Measurements from ENCODE around the gene PHYKPL.

Gene PHYKPL

GRCh38 chr5:178204935-178205748 is 27.5 kb downstream of the PHYKPL start:
- TF ChIP-seq GATA3 (IDR thresholded peaks at IDR 0.05; ENCODE audit: low read depth, low read length) (no peak), GATA2 (IDR thresholded peaks at IDR 0.05; ENCODE audit: low read depth, low read length) (no peak)

- no peak for TF ChIP-seq GATA2 (IDR thresholded peaks at IDR 0.05; ENCODE audit: low read depth, low read length)
- TF ChIP-seq GATA3 (IDR thresholded peaks at IDR 0.05; ENCODE audit: low read depth, low read length): no peak
Observed at GRCh38 chr5:178204182-178204934, 28.2 kb downstream of the PHYKPL start, which contains the start of gene HNRNPAB. TSS of gene HNRNPAB (plus strand) at chr5:178204533. CDS start at chr5:178204838, 305 bp downstream.

- no peak for TF ChIP-seq GATA3 (IDR thresholded peaks at IDR 0.05; ENCODE audit: low read depth, low read length)
- TF ChIP-seq GATA2 (IDR thresholded peaks at IDR 0.05; ENCODE audit: low read depth, low read length): no peak
Observed at GRCh38 chr5:178203670-178204181, 28.9 kb downstream of the PHYKPL start.

GRCh38 chr5:178202541-178202940 is 30.1 kb downstream of the PHYKPL start:
- TF ChIP-seq GATA2 (IDR thresholded peaks at IDR 0.05; ENCODE audit: low read depth, low read length): no peak
- TF ChIP-seq GATA3 (IDR thresholded peaks at IDR 0.05; ENCODE audit: low read depth, low read length): no peak

GRCh38 chr5:178201927-178202235 is 30.7 kb downstream of the PHYKPL start:
- TF ChIP-seq GATA2 (IDR thresholded peaks at IDR 0.05; ENCODE audit: low read depth, low read length) (no peak), GATA3 (IDR thresholded peaks at IDR 0.05; ENCODE audit: low read depth, low read length) (no peak)

GRCh38 chr5:178201221-178201926 is 31.2 kb downstream of the PHYKPL start:
- no peak for TF ChIP-seq GATA2 (IDR thresholded peaks at IDR 0.05; ENCODE audit: low read depth, low read length)
- no peak for TF ChIP-seq GATA3 (IDR thresholded peaks at IDR 0.05; ENCODE audit: low read depth, low read length)

- no peak for TF ChIP-seq GATA3 (IDR thresholded peaks at IDR 0.05; ENCODE audit: low read depth, low read length)
- no peak for TF ChIP-seq GATA2 (IDR thresholded peaks at IDR 0.05; ENCODE audit: low read depth, low read length)
Observed at GRCh38 chr5:178199581-178200434, 32.8 kb downstream of the PHYKPL start.

GRCh38 chr5:178198706-178199105 is 33.9 kb downstream of the PHYKPL start:
- no peak for TF ChIP-seq GATA3 (IDR thresholded peaks at IDR 0.05; ENCODE audit: low read depth, low read length)

- TF ChIP-seq GATA3 (IDR thresholded peaks at IDR 0.05; ENCODE audit: low read depth, low read length): no peak
- no peak for TF ChIP-seq GATA2 (IDR thresholded peaks at IDR 0.05; ENCODE audit: low read depth, low read length)
Observed at GRCh38 chr5:178196986-178197385, 35.6 kb downstream of the PHYKPL start.

GRCh38 chr5:178196281-178196812 is 36.3 kb downstream of the PHYKPL start:
- TF ChIP-seq GATA3 (IDR thresholded peaks at IDR 0.05; ENCODE audit: low read depth, low read length) (no peak), GATA2 (IDR thresholded peaks at IDR 0.05; ENCODE audit: low read depth, low read length) (no peak)

- TF ChIP-seq GATA2 (IDR thresholded peaks at IDR 0.05; ENCODE audit: low read depth, low read length) (no peak), GATA3 (IDR thresholded peaks at IDR 0.05; ENCODE audit: low read depth, low read length) (no peak)
Observed at GRCh38 chr5:178194026-178194425, 38.6 kb downstream of the PHYKPL start.

GRCh38 chr5:178193251-178193809 is 39.3 kb downstream of the PHYKPL start:
- TF ChIP-seq GATA2 (IDR thresholded peaks at IDR 0.05; ENCODE audit: low read depth, low read length): no peak
- TF ChIP-seq GATA3 (IDR thresholded peaks at IDR 0.05; ENCODE audit: low read depth, low read length): no peak

- TF ChIP-seq GATA2 (IDR thresholded peaks at IDR 0.05; ENCODE audit: low read depth, low read length): no peak
- TF ChIP-seq GATA3 (IDR thresholded peaks at IDR 0.05; ENCODE audit: low read depth, low read length): no peak
Observed at GRCh38 chr5:178192787-178193186, 39.8 kb downstream of the PHYKPL start.

Data from SH-SY5Y (cell line).